ENCODE measurements around the gene CLCN2. TPM values are rescaled to one million over a fixed set of nuclear protein-coding genes. Genes with fewer than 3 reads are reported as not detected.

Gene CLCN2
- total RNA-seq, 4 donors from 2014 or later: 13.7 to 246 (median 73.1) TPM

- Histone ChIP-seq H3K4me3 (no peak overlapping the region), H3K9me3 (no peaks in the 10 kb centered on the region), H3K27me3 (no peaks in the 10 kb centered on the region), H3K36me3 (no peaks in the 10 kb centered on the region), H3K4me1 (no peaks in the 10 kb centered on the region), H3K27ac (no peak overlapping the region)
- in situ Hi-C loops (cut with MboI; ENCODE audit: low pct_ligation_motif_present in 1 of 4, low pct_unique_long_range_greater_than_20kb in 1 of 4, low sequenced_read_pairs in 3 of 4): loop anchor here in 1 of 4 donors (25.0 kb wide), 1 partner anchor 398 kb away; no protein-coding TSS in a partner anchor
- TF ChIP-seq EP300 (IDR thresholded peaks at IDR 0.05; ENCODE audit: low read depth) (no peak), CTCF (IDR thresholded peaks at IDR 0.05) (no peak), POLR2AphosphoS5 (IDR thresholded peaks at IDR 0.05) (no peak), POLR2A (IDR thresholded peaks at IDR 0.05) (no peak)
- intact Hi-C loops (cut with DNase I; ENCODE audit: low total_unique reads): loop anchor here (10.0 kb wide), 1 partner anchor 385 kb away; no protein-coding TSS in a partner anchor
- 51% methylated on average over 5 of the region's 5 CpGs; no CpG with 5 or more reads in 1 of the 2 donors for WGBS, 2 donors (ENCODE audit: low coverage in 1 of 2)
- DNase-seq: no peak
These were observed 28.0 kb upstream of the CLCN2 start for GRCh38 chr3:184389384-184389783.

- no peak for TF ChIP-seq CTCF (IDR thresholded peaks at IDR 0.05)
- no peak for TF ChIP-seq POLR2A (IDR thresholded peaks at IDR 0.05)
- no peak overlapping the region for H3K27ac ChIP-seq
- in situ Hi-C loops (cut with MboI; ENCODE audit: low pct_ligation_motif_present in 1 of 4, low pct_unique_long_range_greater_than_20kb in 1 of 4, low sequenced_read_pairs in 3 of 4): loop anchor here in 1 of 4 donors (25.0 kb wide), 1 partner anchor 398 kb away; no protein-coding TSS in a partner anchor
- no peak for DNase-seq
- no peaks in the 10 kb centered on the region for H3K36me3 ChIP-seq
- no peak overlapping the region for H3K4me3 ChIP-seq
- intact Hi-C loops (cut with DNase I; ENCODE audit: low total_unique reads): loop anchor here (10.0 kb wide), 1 partner anchor 386 kb away; no protein-coding TSS in a partner anchor
- H3K4me1 ChIP-seq: no peaks in the 10 kb centered on the region
- no peaks in the 10 kb centered on the region for H3K9me3 ChIP-seq
- no peaks in the 10 kb centered on the region for H3K27me3 ChIP-seq
- WGBS, 2 donors (ENCODE audit: low coverage in 1 of 2): 77% methylated on average over 5 of the region's 8 CpGs; no CpG with 5 or more reads in 1 of the 2 donors
These were observed 27.5 kb upstream of the CLCN2 start for GRCh38 chr3:184388936-184389230.

DNA sequence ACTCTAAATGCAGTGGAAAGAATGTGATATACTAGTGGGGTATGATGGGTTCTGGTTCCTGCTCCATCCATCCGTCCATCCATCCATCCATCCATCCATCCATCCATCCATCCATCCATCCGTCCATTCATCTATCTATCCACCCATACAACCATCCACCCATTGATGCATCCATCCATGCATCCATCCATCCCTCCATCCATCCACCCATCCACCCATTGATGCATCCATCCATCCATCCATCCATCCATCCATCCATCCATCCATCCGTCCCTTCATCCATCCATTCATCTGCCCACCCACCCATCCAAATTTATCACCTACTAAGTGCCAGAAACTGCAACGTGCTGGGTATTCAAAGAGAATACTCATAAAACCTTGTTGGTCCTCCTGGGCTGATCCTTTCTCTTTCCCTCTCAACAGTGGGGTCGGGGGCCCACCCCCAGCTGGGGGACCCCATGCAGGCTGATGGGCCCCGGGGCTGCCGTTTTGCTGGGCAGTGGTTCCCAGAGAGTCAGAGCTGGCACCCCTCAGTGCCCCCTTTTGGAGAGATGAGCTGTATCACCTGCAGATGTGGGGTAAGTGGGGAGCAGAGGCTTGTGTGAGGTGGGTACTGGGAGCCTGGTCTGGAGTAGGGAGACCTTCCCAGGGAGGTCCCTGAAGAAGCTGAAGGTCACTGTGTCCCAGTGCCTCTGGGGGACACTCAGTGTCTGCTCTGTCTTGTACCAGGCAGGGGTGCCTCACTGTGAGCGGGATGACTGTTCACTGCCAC is 26.9 kb upstream of the CLCN2 start:
- Histone ChIP-seq H3K9me3 (no peaks in the 10 kb centered on the region), H3K27ac (no peak overlapping the region), H3K4me3 (no peak overlapping the region), H3K36me3 (no peaks in the 10 kb centered on the region), H3K27me3 (no peaks in the 10 kb centered on the region), H3K4me1 (no peaks in the 10 kb centered on the region)
- TF ChIP-seq POLR2AphosphoS5 (IDR thresholded peaks at IDR 0.05): no peak
- TF ChIP-seq POLR2A (IDR thresholded peaks at IDR 0.05): no peak
- TF ChIP-seq CTCF (IDR thresholded peaks at IDR 0.05): no peak
- TF ChIP-seq EP300 (IDR thresholded peaks at IDR 0.05; ENCODE audit: low read depth): no peak
- intact Hi-C loops (cut with DNase I; ENCODE audit: low total_unique reads): loop anchor here (10.0 kb wide), 1 partner anchor 386 kb away; no protein-coding TSS in a partner anchor
- no peak for DNase-seq
- WGBS, 2 donors (ENCODE audit: low coverage in 1 of 2): 57 to 60% methylated on average over 1 to 8 of the region's 8 CpGs
- in situ Hi-C loops (cut with MboI; ENCODE audit: low pct_ligation_motif_present in 1 of 4, low pct_unique_long_range_greater_than_20kb in 1 of 4, low sequenced_read_pairs in 3 of 4): loop anchor here in 1 of 4 donors (25.0 kb wide), 1 partner anchor 399 kb away; no protein-coding TSS in a partner anchor

DNA sequence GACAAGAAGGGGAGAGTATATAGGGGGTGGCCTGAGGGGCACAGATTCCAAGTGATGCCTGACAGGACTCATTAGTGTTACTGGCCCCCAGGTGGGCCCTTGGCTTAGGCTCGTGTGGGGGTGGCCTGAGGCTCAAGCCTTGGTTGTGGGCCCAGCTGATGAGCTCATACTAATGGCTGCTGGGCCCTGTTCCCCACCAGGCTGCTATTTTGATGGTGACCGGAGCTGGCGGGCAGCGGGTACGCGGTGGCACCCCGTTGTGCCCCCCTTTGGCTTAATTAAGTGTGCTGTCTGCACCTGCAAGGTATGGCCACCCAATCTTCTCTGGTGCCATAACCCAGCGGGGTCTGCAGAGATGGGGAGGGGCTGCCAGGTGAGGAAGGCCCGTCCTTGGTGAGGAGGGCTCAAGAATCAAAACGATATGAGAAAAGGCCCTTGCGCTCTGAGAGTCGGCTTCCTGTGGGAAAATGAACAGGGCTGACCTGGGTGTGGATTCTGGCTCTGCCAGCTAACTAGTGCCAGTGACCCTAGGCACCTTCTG is 25.8 kb upstream of the CLCN2 start:
- no peak for DNase-seq
- 93% methylated on average over 12 of the region's 12 CpGs; no CpG with 5 or more reads in 1 of the 2 donors for WGBS, 2 donors (ENCODE audit: low coverage in 1 of 2)
- H3K36me3 ChIP-seq: no peaks in the 10 kb centered on the region
- intact Hi-C loops (cut with DNase I; ENCODE audit: low total_unique reads): loop anchor here (10.0 kb wide), 1 partner anchor 388 kb away; no protein-coding TSS in a partner anchor
- no peaks in the 10 kb centered on the region for H3K9me3 ChIP-seq
- in situ Hi-C loops (cut with MboI; ENCODE audit: low pct_ligation_motif_present in 1 of 4, low pct_unique_long_range_greater_than_20kb in 1 of 4, low sequenced_read_pairs in 3 of 4): loop anchor here in 1 of 4 donors (25.0 kb wide), 1 partner anchor 400 kb away; no protein-coding TSS in a partner anchor
- no peak overlapping the region for H3K4me3 ChIP-seq
- no peak overlapping the region for H3K27ac ChIP-seq
- no peaks in the 10 kb centered on the region for H3K4me1 ChIP-seq
- no peak for TF ChIP-seq POLR2A (IDR thresholded peaks at IDR 0.05)
- no peak for TF ChIP-seq CTCF (IDR thresholded peaks at IDR 0.05)
- TF ChIP-seq POLR2AphosphoS5 (IDR thresholded peaks at IDR 0.05): no peak
- TF ChIP-seq EP300 (IDR thresholded peaks at IDR 0.05; ENCODE audit: low read depth): no peak
- peaks cover 4% of the 10 kb centered on the region for H3K27me3 ChIP-seq
